Stimulated activated CD8-positive, alpha-beta memory T cell treated with anti-CD3 and anti-CD28 coated beads, Interleukin-12 subunit alpha, Interleukin-12 subunit beta, amount 100 ng/mL, for 1 hour (primary cell): ENCODE data around the gene ZNF470.

Experiments used
- DNase-seq: peaks from one replicate; pipeline ENCODE4 v3.0.0-alpha.2; 2020; ENCODE audit warnings: low read depth

ZNF470 gene

GRCh38 chr19:56608274-56608964 lies 41.2 kb downstream of the ZNF470 start:
- DNase-seq: no peak

- no peak for DNase-seq
Measured at GRCh38 chr19:56611288-56611687, 44.0 kb downstream of the ZNF470 start.

GRCh38 chr19:56612737-56613136 lies 45.5 kb downstream of the ZNF470 start:
- DNase-seq: no peak

GRCh38 chr19:56613639-56614038 lies 46.4 kb downstream of the ZNF470 start:
- no peak for DNase-seq

- DNase-seq: no peak
Measured at GRCh38 chr19:56617531-56617930, 50.3 kb downstream of the ZNF470 start.

GRCh38 chr19:56619121-56619520 lies 51.9 kb downstream of the ZNF470 start:
- no peak for DNase-seq

- no peak for DNase-seq
Measured at GRCh38 chr19:56622374-56622773, 55.1 kb downstream of the ZNF470 start.

GRCh38 chr19:56623006-56623405 lies 55.7 kb downstream of the ZNF470 start:
- no peak for DNase-seq

- no peak for DNase-seq
Measured at GRCh38 chr19:56625708-56626107, 58.4 kb downstream of the ZNF470 start.

GRCh38 chr19:56633021-56633420 lies 65.8 kb downstream of the ZNF470 start:
- DNase-seq: no peak

- DNase-seq: no peak
Measured at GRCh38 chr19:56637976-56638555, 70.8 kb downstream of the ZNF470 start.
